ENCODE results near the gene PTPN13.

PTPN13 gene

GRCh38 chr4:86818841-86819240, 224.7 kb downstream of the PTPN13 start:
- no peak for DNase-seq (ENCODE audit: low spot score)

DNA sequence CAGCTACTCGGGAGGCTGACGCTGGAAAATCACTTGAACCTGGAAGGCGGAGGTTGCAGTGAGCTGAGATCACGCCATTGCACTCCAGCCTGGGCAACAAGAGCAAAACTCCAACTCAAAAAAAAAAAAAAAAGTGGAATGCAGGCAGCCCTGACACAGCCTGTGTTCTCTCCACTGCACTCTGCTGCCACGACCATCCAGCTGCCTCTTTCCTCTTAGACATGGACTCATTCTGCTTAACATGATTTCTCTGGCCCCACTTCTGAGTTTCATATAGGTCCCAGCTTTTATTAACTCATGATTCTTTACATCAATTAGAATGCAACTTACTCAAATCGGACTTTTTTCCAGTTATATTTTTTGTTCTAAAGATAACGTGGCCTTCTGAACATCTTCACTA, 225.4 kb downstream of the PTPN13 start:
- no peak for DNase-seq (ENCODE audit: low spot score)

DNA sequence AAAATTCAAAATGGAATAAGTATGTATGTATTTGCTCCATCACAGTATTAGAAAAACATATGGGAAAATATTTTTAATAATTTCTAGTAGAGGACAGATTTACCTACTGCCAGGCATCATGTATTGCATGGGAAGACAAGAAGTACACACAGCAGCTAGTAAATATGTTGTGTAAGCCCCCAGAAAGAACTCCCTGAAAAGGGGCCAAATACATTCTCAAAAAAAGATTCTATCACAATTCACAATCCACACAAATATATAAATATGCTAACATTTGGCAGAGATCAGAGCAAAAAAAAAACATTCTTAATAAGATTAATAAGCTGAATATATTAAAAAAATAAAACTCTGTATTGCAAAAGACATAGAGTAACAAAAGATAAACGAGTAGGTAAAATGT, 227.0 kb downstream of the PTPN13 start:
- DNase-seq (ENCODE audit: low spot score): no peak

GRCh38 chr4:86822136-86822535, 228.0 kb downstream of the PTPN13 start:
- DNase-seq (ENCODE audit: low spot score): no peak

- no peak for DNase-seq (ENCODE audit: low spot score)
These were observed 231.4 kb downstream of the PTPN13 start for GRCh38 chr4:86825511-86825910.

DNA sequence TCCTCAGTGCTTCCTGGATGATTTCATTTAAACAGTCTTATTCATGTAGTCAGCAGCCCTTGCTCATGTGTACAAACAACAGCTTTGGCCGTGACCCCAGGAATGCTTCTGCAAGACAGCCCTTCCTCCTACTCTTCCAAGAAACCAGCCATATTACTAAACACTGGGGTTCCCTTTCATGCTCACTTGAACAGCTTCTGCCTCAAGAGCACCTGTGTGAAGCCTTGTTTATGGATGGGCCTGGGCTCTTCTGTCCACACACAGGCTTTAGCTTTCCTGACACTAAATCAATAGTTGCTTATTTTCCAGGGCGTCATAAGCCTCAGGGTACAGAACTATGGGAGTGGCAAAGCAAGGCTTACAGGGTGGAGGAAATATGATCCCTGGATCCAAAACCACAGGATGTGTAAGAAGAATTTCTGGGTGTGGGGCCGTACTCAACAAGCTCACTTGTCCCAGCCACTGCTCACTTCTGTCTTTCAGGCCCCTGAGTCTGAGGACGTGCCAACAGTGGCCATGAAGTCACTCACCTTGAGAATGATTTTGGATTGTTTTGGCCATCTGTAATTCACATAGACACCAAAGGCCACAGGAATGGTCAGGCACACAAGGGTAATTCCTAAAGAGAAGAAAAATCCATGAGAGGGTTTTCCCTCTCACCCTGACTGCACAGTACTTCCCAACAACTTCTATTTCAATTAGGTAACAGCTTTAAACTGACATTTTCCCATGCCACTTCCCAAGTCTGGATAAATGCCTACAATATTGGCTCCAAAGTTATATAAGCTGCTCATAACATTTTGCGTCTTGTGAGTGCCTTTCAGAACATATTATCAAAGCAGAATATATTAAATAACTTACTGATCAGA, 237.4 kb downstream of the PTPN13 start:
- DNase-seq (ENCODE audit: low spot score): peak; percentile 45

DNA sequence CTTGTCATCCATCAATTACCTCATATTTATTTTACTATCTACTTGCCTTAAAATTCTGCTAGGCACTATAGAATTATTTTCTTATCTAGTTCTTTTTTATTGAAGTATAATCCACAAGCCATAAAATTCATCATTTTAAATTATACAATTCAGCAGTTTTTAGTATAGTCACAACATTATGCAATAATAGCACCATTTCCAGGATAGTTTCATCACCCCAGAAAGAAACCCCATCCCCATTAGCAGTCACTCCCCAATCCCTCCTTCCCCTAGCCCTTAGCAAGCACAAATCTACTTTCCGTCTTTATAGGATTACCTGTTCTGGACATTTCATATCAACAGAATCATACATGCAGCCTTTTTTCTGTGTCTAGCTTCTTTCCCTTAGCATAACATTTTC, 239.5 kb downstream of the PTPN13 start:
- no peak for DNase-seq (ENCODE audit: low spot score)

DNA sequence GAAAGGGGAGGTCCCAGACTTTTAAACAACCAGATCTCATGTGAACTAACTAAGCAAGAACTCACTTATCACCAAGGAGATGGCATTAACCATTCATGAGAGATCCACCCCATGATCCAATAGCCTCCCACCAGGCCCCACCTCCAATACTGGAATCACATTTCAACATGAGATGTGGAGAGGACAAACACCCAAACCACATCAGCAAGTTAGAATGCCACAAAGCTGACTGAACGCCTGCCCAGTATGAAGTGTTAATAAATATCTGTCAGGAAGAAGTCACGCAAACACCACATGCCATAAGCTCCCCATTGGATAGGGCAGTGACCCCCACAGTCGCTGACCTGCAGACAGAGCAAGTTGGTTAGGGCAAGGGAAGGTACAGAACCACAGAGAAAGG, 240.8 kb downstream of the PTPN13 start:
- DNase-seq (ENCODE audit: low spot score): no peak

- no peak for DNase-seq (ENCODE audit: low spot score)
These were observed 241.6 kb downstream of the PTPN13 start for GRCh38 chr4:86835677-86836076.

DNA sequence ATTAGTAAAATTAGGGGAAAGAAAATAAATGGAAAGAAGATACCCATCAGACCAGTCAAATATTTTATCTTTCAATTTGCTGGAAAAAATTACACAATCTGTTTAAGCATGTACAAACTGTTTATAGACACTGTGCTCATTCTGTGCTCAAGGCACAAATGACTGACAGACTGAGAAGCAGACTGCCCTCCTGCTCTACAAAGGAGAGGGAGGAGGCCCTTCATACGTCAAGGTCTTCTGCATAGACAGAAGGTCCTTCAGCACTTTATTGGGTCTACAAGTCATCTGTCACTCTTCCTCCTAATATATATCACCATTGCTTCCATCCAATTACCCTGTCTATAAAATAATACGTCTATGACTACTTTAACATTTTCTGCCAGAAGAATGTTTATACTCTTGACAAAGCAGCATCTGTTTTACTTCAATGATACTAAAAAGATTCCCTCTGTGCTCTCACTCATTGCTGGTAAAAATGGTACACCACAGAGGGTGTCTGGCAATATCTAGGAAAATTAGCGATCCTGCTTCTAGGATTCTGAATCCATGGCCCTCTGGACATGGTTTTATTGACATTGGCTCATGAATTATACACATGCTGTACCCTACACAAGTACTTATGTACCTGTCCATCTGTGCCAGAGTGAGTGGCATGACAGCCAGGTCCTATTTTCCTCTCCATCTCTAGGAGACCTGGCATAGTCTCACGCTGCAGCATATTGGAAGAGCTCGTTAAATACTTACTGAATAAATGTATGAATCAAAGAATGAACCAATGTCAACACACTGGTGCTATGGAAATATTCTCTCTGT, 243.8 kb downstream of the PTPN13 start:
- DNase-seq (ENCODE audit: low spot score): no peak

- DNase-seq (ENCODE audit: low spot score): no peak
These were observed 246.7 kb downstream of the PTPN13 start for GRCh38 chr4:86840858-86841257.

DNA sequence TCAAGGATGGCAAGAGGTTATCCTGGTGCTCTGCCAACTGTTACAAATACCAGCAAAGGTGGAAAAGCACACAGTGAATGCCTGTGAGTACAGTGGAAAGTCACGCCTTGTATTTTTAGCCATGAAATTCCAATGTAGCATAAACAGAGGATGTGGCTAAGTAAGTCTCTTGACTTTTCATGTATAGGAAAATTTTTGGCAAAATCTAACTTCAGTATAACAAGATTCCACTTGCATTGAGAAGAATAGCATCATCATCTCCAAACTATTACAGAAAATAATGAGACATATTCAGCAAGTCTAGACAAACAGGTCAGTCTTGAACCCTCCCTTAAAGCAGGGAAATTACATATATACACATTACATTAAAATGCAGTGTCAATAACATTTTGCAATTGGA, 247.2 kb downstream of the PTPN13 start:
- no peak for DNase-seq (ENCODE audit: low spot score)

DNA sequence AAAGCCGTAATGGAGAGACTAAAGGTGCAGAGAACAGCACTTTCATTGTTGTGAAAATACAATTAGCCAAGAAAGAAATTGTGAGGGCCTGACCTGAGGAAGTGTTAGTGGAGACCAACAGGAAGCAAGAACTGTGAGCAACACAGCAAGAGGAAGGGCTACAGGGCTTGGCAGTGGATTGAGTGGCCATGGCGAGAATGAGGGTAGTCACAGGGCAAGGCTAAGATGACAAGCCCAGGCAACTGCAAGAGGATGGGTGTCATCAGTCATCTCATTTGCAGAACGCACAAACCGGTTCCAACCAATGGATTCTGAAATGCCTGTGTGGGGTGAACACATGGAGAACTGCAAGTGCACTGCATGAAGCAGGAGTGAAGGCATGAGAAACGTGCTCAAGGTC, 251.5 kb downstream of the PTPN13 start:
- no peak for DNase-seq (ENCODE audit: low spot score)

GRCh38 chr4:86846921-86847320, 252.8 kb downstream of the PTPN13 start:
- DNase-seq (ENCODE audit: low spot score): no peak

- DNase-seq (ENCODE audit: low spot score): no peak
These were observed 253.5 kb downstream of the PTPN13 start for GRCh38 chr4:86847571-86847970.

GRCh38 chr4:86848136-86848535, 254.0 kb downstream of the PTPN13 start:
- no peak for DNase-seq (ENCODE audit: low spot score)

GRCh38 chr4:86848732-86849619, 254.9 kb downstream of the PTPN13 start, which contains the start of gene SLC10A6:
SLC10A6 (minus strand) TSS chr4:86849384; CDS start chr4:86849115, 269 bp downstream.
- DNase-seq (ENCODE audit: low spot score): no peak

DNA sequence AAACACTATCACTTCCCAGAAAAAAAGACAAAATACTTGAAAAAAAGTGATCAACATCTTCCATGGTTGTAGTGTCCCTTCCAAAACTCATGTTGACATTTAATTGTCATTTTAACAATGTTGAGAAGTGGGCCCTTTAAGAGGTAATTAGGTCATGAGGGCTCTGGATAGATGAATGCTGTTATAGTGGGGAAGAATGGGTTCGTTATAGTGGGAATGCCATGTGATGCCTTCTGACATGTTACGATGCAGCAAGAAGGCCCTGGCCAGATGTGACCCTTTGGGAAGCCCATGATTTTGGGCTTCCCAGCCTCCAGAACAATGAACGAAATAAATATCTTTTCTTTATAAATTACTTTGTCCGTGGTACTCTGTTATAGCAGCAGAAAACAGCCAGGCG, 259.1 kb downstream of the PTPN13 start:
- no peak for DNase-seq (ENCODE audit: low spot score)

DNA sequence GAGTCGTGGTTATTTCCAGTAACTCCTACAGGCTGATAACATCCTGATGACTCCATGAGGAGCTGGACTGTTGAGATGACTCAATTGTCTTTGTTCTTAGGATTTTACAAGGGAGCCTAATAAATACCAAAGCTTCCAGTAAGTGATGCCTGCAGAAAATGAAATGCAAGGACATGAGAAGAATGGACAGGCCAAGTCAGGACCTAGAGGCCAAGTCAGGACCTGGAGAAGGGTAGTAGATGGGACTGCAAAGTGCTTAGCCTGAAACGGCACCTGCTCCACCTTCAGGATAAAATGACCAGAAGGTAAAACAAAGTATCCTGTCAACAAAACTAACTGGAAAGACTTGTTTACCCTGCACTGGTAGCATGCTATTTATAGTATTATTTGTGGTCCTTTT, 261.5 kb downstream of the PTPN13 start:
- DNase-seq (ENCODE audit: low spot score): peak; percentile 48

GRCh38 chr4:86856896-86857295, 262.8 kb downstream of the PTPN13 start:
- no peak for DNase-seq (ENCODE audit: low spot score)

GRCh38 chr4:86857341-86858052, 263.4 kb downstream of the PTPN13 start:
- DNase-seq (ENCODE audit: low spot score): no peak

All from COLO829 (cell line).